ENCODE data around the gene OR52E5. TPM values are rescaled to one million over a fixed set of nuclear protein-coding genes. Genes with fewer than 3 reads are reported as not detected.

Gene OR52E5
- not detected for total RNA-seq
- long read RNA-seq: 0 reads

- TF ChIP-seq CTCF (IDR thresholded peaks at IDR 0.05): no peak
- no peaks in the 10 kb centered on the region for H3K27me3 ChIP-seq (ENCODE audit: low read depth)
- no peak for ATAC-seq
- no peaks in the 10 kb centered on the region for H3K36me3 ChIP-seq
- intact Hi-C loops (cut with DNase I): no loop called here
- no peaks in the 10 kb centered on the region for H3K4me1 ChIP-seq
- no peaks in the 10 kb centered on the region for H3K9me3 ChIP-seq
- no peak within 1 kb of the TSS for H3K27ac ChIP-seq
- DNase-seq: no peak
- no peak within 1 kb of the TSS for H3K4me3 ChIP-seq
These were observed at the start of gene OR52E5 for GRCh38 chr11:5892908-5893307. OR52E5 (plus strand) TSS chr11:5893208; CDS start chr11:5900777, 7,569 bp downstream.

- no peaks in the 10 kb centered on the region for H3K27me3 ChIP-seq (ENCODE audit: low read depth)
- no peaks in the 10 kb centered on the region for H3K36me3 ChIP-seq
- no peaks in the 10 kb centered on the region for H3K4me1 ChIP-seq
- H3K27ac ChIP-seq: no peak overlapping the region
- H3K9me3 ChIP-seq: no peaks in the 10 kb centered on the region
- no peak for TF ChIP-seq CTCF (IDR thresholded peaks at IDR 0.05)
- ATAC-seq: no peak
- H3K4me3 ChIP-seq: no peak overlapping the region
- intact Hi-C loops (cut with DNase I): no loop called here
- DNase-seq: no peak
These were observed 46.3 kb upstream of the OR52E5 start for GRCh38 chr11:5846701-5847100.

GRCh38 chr11:5847711-5848110, 45.3 kb upstream of the OR52E5 start:
- DNase-seq (no peak), ATAC-seq (no peak)
- Histone ChIP-seq H3K4me1 (no peaks in the 10 kb centered on the region), H3K27ac (no peak overlapping the region), H3K36me3 (no peaks in the 10 kb centered on the region), H3K27me3 (ENCODE audit: low read depth) (no peaks in the 10 kb centered on the region), H3K9me3 (no peaks in the 10 kb centered on the region), H3K4me3 (no peak overlapping the region)
- no peak for TF ChIP-seq CTCF (IDR thresholded peaks at IDR 0.05)
- intact Hi-C loops (cut with DNase I): no loop called here

GRCh38 chr11:5851002-5851401, 42.0 kb upstream of the OR52E5 start:
- Histone ChIP-seq H3K36me3 (no peaks in the 10 kb centered on the region), H3K27me3 (ENCODE audit: low read depth) (no peaks in the 10 kb centered on the region), H3K27ac (no peak overlapping the region), H3K4me3 (no peak overlapping the region), H3K9me3 (no peaks in the 10 kb centered on the region), H3K4me1 (no peaks in the 10 kb centered on the region)
- ATAC-seq (no peak), DNase-seq (no peak)
- intact Hi-C loops (cut with DNase I): no loop called here
- no peak for TF ChIP-seq CTCF (IDR thresholded peaks at IDR 0.05)

- Histone ChIP-seq H3K4me1 (no peaks in the 10 kb centered on the region), H3K27ac (no peak within 1 kb of the TSS), H3K27me3 (ENCODE audit: low read depth) (no peaks in the 10 kb centered on the region), H3K36me3 (no peaks in the 10 kb centered on the region), H3K4me3 (no peak within 1 kb of the TSS), H3K9me3 (no peaks in the 10 kb centered on the region)
- intact Hi-C loops (cut with DNase I): no loop called here
- TF ChIP-seq CTCF (IDR thresholded peaks at IDR 0.05): no peak
- DNase-seq (no peak), ATAC-seq (no peak)
These were observed 35.4 kb upstream of the OR52E5 start, which contains the start of gene OR52E8 for GRCh38 chr11:5857590-5857989. OR52E8 (minus strand) TSS chr11:5857690; CDS start chr11:5857690, 0 bp downstream.

- ATAC-seq (no peak), DNase-seq (no peak)
- no peak overlapping the region for H3K27ac ChIP-seq
- no peak overlapping the region for H3K4me3 ChIP-seq
- intact Hi-C loops (cut with DNase I): no loop called here
- H3K36me3 ChIP-seq: no peaks in the 10 kb centered on the region
- H3K27me3 ChIP-seq (ENCODE audit: low read depth): no peaks in the 10 kb centered on the region
- H3K9me3 ChIP-seq: no peaks in the 10 kb centered on the region
- no peak for TF ChIP-seq CTCF (IDR thresholded peaks at IDR 0.05)
- H3K4me1 ChIP-seq: no peaks in the 10 kb centered on the region
These were observed 27.2 kb upstream of the OR52E5 start for GRCh38 chr11:5865826-5866225.
